AG09309 (cell line): ENCODE data around the gene DPP10.

ENCODE experiments used
- DNase-seq: peaks from one replicate; pipeline ENCODE4 v3.0.0-alpha.2; 2010; ENCODE audit warnings: low read depth
- H3K4me3 ChIP-seq: 2 replicates; pipeline ENCODE4 v1.5.1; 2011; ENCODE audit warnings: mild to moderate bottlenecking, low read depth, low read length, moderate library complexity; ENCODE audit not compliant: control insufficient read depth
- TF ChIP-seq, protein P1 (sequence below): IDR thresholded peaks from 2 replicates; pipeline ENCODE4 v1.5.1; 2011; ENCODE audit warnings: mild to moderate bottlenecking, low read depth, low read length, inconsistent platforms; ENCODE audit not compliant: insufficient read depth, control insufficient read depth; ENCODE audit errors: missing control alignments

Gene DPP10

DNA sequence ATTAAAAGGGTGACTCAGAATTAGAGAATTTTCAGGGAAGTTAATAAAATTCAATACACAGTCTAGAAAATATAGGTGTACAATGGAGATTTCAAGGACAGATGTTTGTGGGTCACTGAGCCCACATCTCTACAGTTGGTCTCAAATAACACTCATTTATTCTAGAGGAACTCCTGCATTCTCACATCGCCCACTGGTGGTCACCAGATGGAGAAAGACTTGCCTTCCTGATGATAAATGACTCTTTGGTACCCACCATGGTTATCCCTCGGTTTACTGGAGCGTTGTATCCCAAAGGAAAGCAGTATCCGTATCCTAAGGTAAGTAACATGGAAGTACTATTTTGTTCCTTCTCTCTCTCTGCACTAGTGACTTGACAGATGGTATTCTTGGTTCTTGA lies 1297.1 kb downstream of the DPP10 start:
- TF ChIP-seq, protein P1, sequence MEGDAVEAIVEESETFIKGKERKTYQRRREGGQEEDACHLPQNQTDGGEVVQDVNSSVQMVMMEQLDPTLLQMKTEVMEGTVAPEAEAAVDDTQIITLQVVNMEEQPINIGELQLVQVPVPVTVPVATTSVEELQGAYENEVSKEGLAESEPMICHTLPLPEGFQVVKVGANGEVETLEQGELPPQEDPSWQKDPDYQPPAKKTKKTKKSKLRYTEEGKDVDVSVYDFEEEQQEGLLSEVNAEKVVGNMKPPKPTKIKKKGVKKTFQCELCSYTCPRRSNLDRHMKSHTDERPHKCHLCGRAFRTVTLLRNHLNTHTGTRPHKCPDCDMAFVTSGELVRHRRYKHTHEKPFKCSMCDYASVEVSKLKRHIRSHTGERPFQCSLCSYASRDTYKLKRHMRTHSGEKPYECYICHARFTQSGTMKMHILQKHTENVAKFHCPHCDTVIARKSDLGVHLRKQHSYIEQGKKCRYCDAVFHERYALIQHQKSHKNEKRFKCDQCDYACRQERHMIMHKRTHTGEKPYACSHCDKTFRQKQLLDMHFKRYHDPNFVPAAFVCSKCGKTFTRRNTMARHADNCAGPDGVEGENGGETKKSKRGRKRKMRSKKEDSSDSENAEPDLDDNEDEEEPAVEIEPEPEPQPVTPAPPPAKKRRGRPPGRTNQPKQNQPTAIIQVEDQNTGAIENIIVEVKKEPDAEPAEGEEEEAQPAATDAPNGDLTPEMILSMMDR = no peak
- no peak overlapping the region for H3K4me3 ChIP-seq
- no peak for DNase-seq

DNA sequence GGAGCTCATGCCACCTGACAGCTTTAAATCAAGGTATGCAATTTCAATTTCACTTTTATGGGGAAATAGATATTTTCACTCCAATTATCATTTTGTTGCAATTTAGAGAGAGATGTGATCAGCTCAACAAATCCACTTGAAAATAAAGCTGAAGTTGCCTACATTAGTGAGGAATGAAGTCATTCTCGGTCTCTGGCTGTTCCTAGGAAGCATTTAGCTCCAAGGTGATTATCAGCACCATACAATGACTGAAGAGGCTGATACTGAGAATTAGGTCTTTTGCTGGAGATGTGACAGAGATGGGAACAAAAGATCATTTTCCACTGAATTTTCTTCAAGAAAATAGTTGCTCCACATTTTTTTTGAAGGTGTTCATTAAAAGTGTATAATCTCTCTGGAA lies 1303.7 kb downstream of the DPP10 start:
- H3K4me3 ChIP-seq = no peak overlapping the region
- TF ChIP-seq, protein P1 = no peak
- no peak for DNase-seq

DNA sequence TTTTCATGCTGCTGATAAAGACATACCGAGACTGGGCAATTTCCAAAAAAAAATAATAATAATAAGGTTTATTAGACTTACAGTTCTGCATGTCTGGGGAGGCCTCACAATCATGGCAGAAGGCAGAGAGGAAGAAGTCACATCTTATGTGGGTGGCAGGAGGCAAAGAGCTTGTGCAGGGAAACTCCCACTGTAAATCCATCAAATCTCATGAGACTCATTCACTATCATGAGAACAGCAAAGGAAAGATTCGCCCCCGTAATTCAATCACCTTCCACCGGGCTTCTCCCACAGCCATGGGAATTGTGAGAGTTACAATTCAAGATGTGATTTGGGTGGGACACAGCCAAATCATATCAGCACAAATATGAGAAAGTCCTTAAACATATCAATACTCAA lies 1314.8 kb downstream of the DPP10 start:
- no peak for DNase-seq
- H3K4me3 ChIP-seq = no peak overlapping the region
- TF ChIP-seq, protein P1 = no peak

DNA sequence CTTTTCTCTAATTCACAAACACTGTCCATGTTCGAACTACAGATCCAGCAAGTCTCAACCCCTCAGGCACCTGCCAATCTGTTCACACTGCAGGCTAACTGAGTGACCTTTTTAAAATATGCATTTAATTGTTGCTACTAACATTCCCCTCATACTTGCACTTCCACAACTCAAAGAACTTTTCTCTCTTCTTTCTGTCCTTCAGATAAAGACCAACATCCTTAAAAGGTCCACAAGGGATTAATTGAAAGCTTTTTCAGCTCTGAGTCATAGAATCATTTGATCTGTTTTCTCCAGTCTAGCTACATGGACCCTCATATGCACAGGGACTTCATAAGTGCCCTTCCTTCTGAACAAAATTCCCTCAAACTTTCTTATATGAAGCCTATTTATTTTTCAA lies 1321.2 kb downstream of the DPP10 start:
- H3K4me3 ChIP-seq = no peak overlapping the region
- DNase-seq = no peak
- TF ChIP-seq, protein P1 = no peak

DNA sequence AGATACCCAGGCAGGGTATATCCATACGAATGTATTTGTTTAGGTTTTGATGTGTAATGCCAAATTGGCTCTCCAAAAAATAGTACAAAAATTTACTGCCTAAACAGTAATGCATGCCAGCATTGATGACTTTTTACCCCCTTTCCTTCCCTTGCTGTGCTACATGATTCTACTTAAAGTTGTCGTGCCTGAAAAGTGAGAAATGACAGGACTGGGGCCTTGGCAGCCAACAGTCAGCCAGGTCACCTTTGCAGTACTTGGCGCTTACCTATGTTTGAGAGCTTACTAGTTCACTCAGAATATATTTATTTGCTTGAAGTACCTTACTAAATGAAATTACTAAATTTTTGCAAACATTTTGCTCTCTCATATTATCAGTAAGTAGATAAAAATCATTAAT lies 1329.1 kb downstream of the DPP10 start:
- TF ChIP-seq, protein P1 = no peak
- no peak overlapping the region for H3K4me3 ChIP-seq
- DNase-seq = no peak

DNA sequence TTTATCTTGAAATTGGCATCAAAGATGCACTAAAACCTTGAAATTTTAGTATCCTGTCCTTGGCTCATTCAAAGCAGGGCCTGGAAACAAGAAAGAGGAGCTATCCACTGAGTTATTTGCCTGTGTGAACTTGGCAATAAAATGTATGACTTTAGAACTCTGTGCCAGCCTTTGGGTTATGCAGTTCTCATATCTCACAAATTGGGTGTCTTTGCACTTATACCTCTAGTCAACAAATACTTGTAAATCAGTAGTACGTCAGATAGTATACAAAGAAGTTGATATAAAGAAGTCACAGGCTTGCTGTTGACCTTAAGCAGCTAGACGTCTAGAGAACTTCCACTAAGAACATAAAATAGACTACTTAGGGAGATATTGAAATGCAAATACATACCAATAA lies 1331.9 kb downstream of the DPP10 start:
- DNase-seq = no peak
- TF ChIP-seq, protein P1 = no peak
- no peak overlapping the region for H3K4me3 ChIP-seq

DNA sequence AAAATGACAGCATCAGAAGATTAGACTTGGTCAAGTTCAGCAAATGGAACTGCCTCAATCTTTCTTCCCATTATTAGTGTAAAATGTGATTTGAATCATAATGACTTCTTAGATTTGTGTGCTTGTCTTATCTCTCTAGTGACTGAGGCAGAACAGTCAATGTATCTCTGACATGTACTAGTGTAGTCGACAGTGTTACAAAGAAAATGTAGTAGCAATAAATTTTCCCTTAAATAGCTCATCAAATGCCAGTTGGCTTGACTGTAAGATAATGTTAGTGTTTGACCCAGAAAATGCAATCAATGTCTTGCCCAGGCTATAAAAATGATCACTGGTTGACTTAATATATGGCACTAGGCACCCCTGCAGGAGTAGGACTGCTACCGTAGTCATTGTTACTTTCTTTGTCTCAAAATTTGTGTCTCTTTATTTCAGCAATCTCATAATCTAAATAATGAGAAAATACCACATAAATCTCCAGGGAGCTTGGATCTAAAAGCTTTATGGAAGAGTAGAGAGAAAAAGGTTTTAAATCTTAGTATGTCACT lies 1336.7 kb downstream of the DPP10 start:
- no peak overlapping the region for H3K4me3 ChIP-seq
- TF ChIP-seq, protein P1 = no peak
- DNase-seq = no peak
